Stomach (tissue), 4 donors: ENCODE measurements around the gene PLPPR4.

ENCODE experiments used
- CTCF ChIP-seq, 7 experiments: fragments of 450-650 bp in 4 of 7; fragments of 200-600 bp in 3 of 7; sonication (generic) in 3 of 7; IDR thresholded peaks; one replicate each; pipeline ENCODE4 v1.5.1; 2016 to 2019; ENCODE audit warnings: antibody characterized with exemption in 7 of 7, control low read depth in 2 of 7, mild to moderate bottlenecking in 1 of 7
- EP300 ChIP-seq: sonication (generic); formaldehyde crosslinking; IDR thresholded peaks from one replicate; pipeline ENCODE4 v1.6.1; 2017; ENCODE audit warnings: antibody characterized with exemption

- TF ChIP-seq CTCF (IDR thresholded peaks at IDR 0.05) = no peak
- TF ChIP-seq EP300 = no peak
Measured at GRCh38 chr1:99268021-99268420, 3.7 kb downstream of the PLPPR4 start.
